HepG2 (cell line): ENCODE results near the gene EIF3A. TPM values are rescaled to one million over a fixed set of nuclear protein-coding genes. Genes with fewer than 3 reads are reported as not detected.

ENCODE experiments used
- ATAC-seq: fragments of 200-7000 bp; cut with Tn5 transposase; 3 replicates; pipeline ENCODE4 v1.9.1; 2020; ENCODE audit warnings: mild to moderate bottlenecking, moderate library complexity
- BruUV-seq: library from RNA; stranded (reverse); fragments of 400-500 nt; replicated peaks from 2 replicates; lab custom pipeline; 2021; lab: Mats Ljungman, UMichigan
- CTCF ChIA-PET: fragments of 300-600 bp; formaldehyde crosslinking; extraction: SDS; loops from one replicate; lab custom pipeline; 2021; ENCODE audit warnings: low total read pairs, inconsistent platforms, low intra/inter-chr PET ratio; lab: Yijun Ruan, JAX
- POLR2A ChIA-PET: fragments of 350-600 bp; sonication (Branson Sonifier 250); formaldehyde crosslinking; loops from one replicate; lab custom pipeline; 2020; ENCODE audit warnings: antibody characterized with exemption, inconsistent platforms; lab: Yijun Ruan, JAX
- DNase-seq: peaks from one replicate; pipeline ENCODE4 v3.0.0-alpha.2; 2015; ENCODE audit warnings: low spot score
- FAIRE-seq: peaks from 3 replicates; lab custom pipeline; 2011; peaks lifted over from hg19 to GRCh38; lab: Jason Lieb, UNC
- H2AFZ ChIP-seq: one replicate; pipeline ENCODE4 v1.6.1; 2011; ENCODE audit warnings: low read length, inconsistent platforms
- H3K27ac ChIP-seq: fragments of 300-600 bp; 3 replicates; pipeline ENCODE4 v1.8.0; 2011; ENCODE audit warnings: mixed run types, mild to moderate bottlenecking, mixed read lengths, low read length, inconsistent platforms; ENCODE audit not compliant: insufficient read depth; ENCODE audit errors: extremely low read length
- H3K27me3 ChIP-seq, 2 experiments: fragments of 200-600 bp in 1 of 2; 2 replicates in 1 of 2; 3 replicates in 1 of 2; pipeline versions ENCODE4 v1.6.0 to v1.8.0; 2011; ENCODE audit warnings: low read length in 2 of 2, mild to moderate bottlenecking in 2 of 2, moderate library complexity in 2 of 2, inconsistent platforms in 1 of 2; ENCODE audit not compliant: insufficient read depth in 2 of 2, control insufficient read depth in 1 of 2
- H3K36me3 ChIP-seq, 2 experiments: fragments of 200-600 bp in 1 of 2; replicated peaks in 1 of 2; 2 replicates in 1 of 2; 3 replicates in 1 of 2; pipeline versions ENCODE4 v1.5.1 to v1.8.0; 2011; ENCODE audit warnings: low read length in 2 of 2, inconsistent platforms in 1 of 2; ENCODE audit not compliant: insufficient read depth in 2 of 2, control insufficient read depth in 1 of 2
- H3K4me1 ChIP-seq: 2 replicates; pipeline ENCODE4 v1.5.1; 2012; ENCODE audit warnings: low read length, inconsistent platforms; ENCODE audit not compliant: insufficient read depth
- H3K4me2 ChIP-seq: 2 replicates; pipeline ENCODE4 v1.6.0; 2011; ENCODE audit warnings: low read depth, low read length, inconsistent platforms
- H3K4me3 ChIP-seq, 3 experiments: fragments of 200-600 bp in 1 of 3; sonication (generic), shearing (Covaris generic) in 1 of 3; replicated peaks in 1 of 3; 2 replicates each; pipeline ENCODE4 v1.5.1; 2011 to 2016; ENCODE audit warnings: low read length in 3 of 3, inconsistent platforms in 2 of 3, low read depth in 2 of 3, mild to moderate bottlenecking in 2 of 3, control low read depth in 1 of 3, mixed read lengths in 1 of 3; ENCODE audit not compliant: insufficient read depth in 1 of 3
- H3K79me2 ChIP-seq: one replicate; pipeline ENCODE4 v1.6.1; 2011; ENCODE audit warnings: low read length, inconsistent platforms; ENCODE audit not compliant: insufficient read depth
- H3K9ac ChIP-seq: 2 replicates; pipeline ENCODE4 v1.6.0; 2011; ENCODE audit warnings: mild to moderate bottlenecking, low read depth, low read length, inconsistent platforms; ENCODE audit not compliant: insufficient read depth
- H3K9me3 ChIP-seq: 2 replicates; pipeline ENCODE4 v1.5.1; 2012; ENCODE audit warnings: mild to moderate bottlenecking, low read length
- H4K20me1 ChIP-seq: 2 replicates; pipeline ENCODE4 v1.6.0; 2011; ENCODE audit warnings: inconsistent platforms, mild to moderate bottlenecking, low read length, moderate library complexity; ENCODE audit not compliant: insufficient read depth
- ARID4A ChIP-seq: sonication (generic); formaldehyde crosslinking; IDR thresholded peaks from 2 replicates; pipeline ENCODE4 v1.5.0; 2020; ENCODE audit warnings: mild to moderate bottlenecking, missing genetic modification reagents, borderline replicate concordance
- BATF2 ChIP-seq: sonication (generic); formaldehyde crosslinking; IDR thresholded peaks from 2 replicates; pipeline ENCODE4 v1.8.0; 2022; ENCODE audit warnings: mild to moderate bottlenecking, missing genetic modification reagents, moderate library complexity
- BCL3 ChIP-seq: sonication (generic); formaldehyde crosslinking; IDR thresholded peaks from 2 replicates; pipeline ENCODE4 v1.5.1; 2020; ENCODE audit warnings: mild to moderate bottlenecking, missing genetic modification reagents, moderate library complexity
- ESRRA ChIP-seq: sonication (generic); formaldehyde crosslinking; IDR thresholded peaks from 2 replicates; pipeline ENCODE4 v1.5.1; 2020; ENCODE audit warnings: mild to moderate bottlenecking, low read depth, missing genetic modification reagents
- KLF13 ChIP-seq: sonication (generic); formaldehyde crosslinking; IDR thresholded peaks from 2 replicates; pipeline ENCODE4 v1.4.0; 2020; ENCODE audit warnings: mild to moderate bottlenecking, missing genetic modification reagents
- SMYD3 ChIP-seq: sonication (generic); formaldehyde crosslinking; IDR thresholded peaks from 2 replicates; pipeline ENCODE4 v1.8.1; 2023; ENCODE audit warnings: mild to moderate bottlenecking, missing genetic modification reagents
- TFDP1 ChIP-seq: IDR thresholded peaks from 2 replicates; pipeline ENCODE4 v1.6.1; 2016; ENCODE audit warnings: missing compliant biosample characterization, missing genetic modification reagents, borderline replicate concordance
- ZNF10 ChIP-seq: sonication (generic); formaldehyde crosslinking; IDR thresholded peaks from 2 replicates; pipeline ENCODE4 v1.4.0; 2020; ENCODE audit warnings: mild to moderate bottlenecking, low read depth, missing genetic modification reagents, borderline replicate concordance
- ZNF160 ChIP-seq: sonication (generic); formaldehyde crosslinking; IDR thresholded peaks from 2 replicates; pipeline ENCODE4 v1.8.0; 2022; ENCODE audit warnings: mild to moderate bottlenecking, inconsistent platforms, missing genetic modification reagents
- ZNF260 ChIP-seq: sonication (generic); formaldehyde crosslinking; IDR thresholded peaks from 2 replicates; pipeline ENCODE4 v1.4.0; 2020; ENCODE audit warnings: missing genetic modification reagents, low read depth, mild to moderate bottlenecking, borderline replicate concordance
- ZNF615 ChIP-seq: sonication (generic); formaldehyde crosslinking; IDR thresholded peaks from 2 replicates; pipeline ENCODE4 v1.5.0; 2020; ENCODE audit warnings: mild to moderate bottlenecking, missing genetic modification reagents, borderline replicate concordance
- ZNF749 ChIP-seq: sonication (generic); formaldehyde crosslinking; IDR thresholded peaks from 2 replicates; pipeline ENCODE4 v1.8.0; 2022; ENCODE audit warnings: mild to moderate bottlenecking, missing genetic modification reagents, moderate library complexity, borderline replicate concordance
- ZNF878 ChIP-seq: sonication (generic); formaldehyde crosslinking; IDR thresholded peaks from 2 replicates; pipeline ENCODE4 v1.8.1; 2023; ENCODE audit warnings: mild to moderate bottlenecking, missing genetic modification reagents, moderate library complexity
- ZNF879 ChIP-seq: sonication (generic); formaldehyde crosslinking; IDR thresholded peaks from 2 replicates; pipeline ENCODE4 v1.8.1; 2023; ENCODE audit warnings: missing genetic modification reagents
- WGBS: methylation state at CpG from one replicate; pipeline ENCODE4 v1.1.6; 2017; ENCODE audit warnings: low lambda C conversion rate; 5-methylcytosine and 5-hydroxymethylcytosine counted together
- in situ Hi-C: cut with HindIII; loops from 2 replicates; pipeline ENCODE4 v1.10.0; 2017; ENCODE audit warnings: low pct_unique_long_range_greater_than_20kb; ENCODE audit not compliant: extremely low pct_ligation_motif_present
- intact Hi-C: fragments of 100-400 bp; cut with micrococcal nuclease; formaldehyde crosslinking; loops from one replicate; pipeline ENCODE4 v1.10.0; 2022; ENCODE audit not compliant: unreplicated experiment
- polyA plus RNA-seq, 8 experiments: library from polyadenylated mRNA; depleted of rRNA in 3 of 8; stranded (reverse) in 7 of 8; unstranded in 1 of 8; fragments of >200 nt; fragmentation: Illumina TruSeq in 4 of 8; extraction: Trizol in 4 of 8; gene quantifications; 2 replicates each; pipeline versions ENCODE4 v1.2.1 to v1.2.3, GENCODE V29; 2011 to 2016; ENCODE audit warnings: low read depth in 4 of 8, missing spikeins in 1 of 8, mixed read lengths in 1 of 8; ENCODE audit not compliant: insufficient read depth in 1 of 8
- total RNA-seq, 5 experiments: library from RNA; depleted of rRNA; stranded (reverse); fragments of >200 nt; fragmentation: Illumina TruSeq; extraction: Trizol; gene quantifications; 2 replicates each; pipeline ENCODE4 v1.2.3, GENCODE V29; 2016; ENCODE audit warnings: low read depth in 1 of 5

The EIF3A gene
- total and polyA plus RNA-seq, 2 of the 13 experiments (the other 11 are each of a cell fraction or from before 2014, with no cell fraction given) = 25.6 to 117 TPM

GRCh38 chr10:119120413-119120867, 39.8 kb upstream of the EIF3A start:
- in situ Hi-C loops = no loop called here
- peaks cover 58% of the 10 kb centered on the region for H3K4me1 ChIP-seq
- ATAC-seq = peak; percentile 93
- H3K9me3 ChIP-seq = no peaks in the 10 kb centered on the region
- CTCF ChIA-PET = no interaction called here
- peak overlapping the region; percentile 95 for H3K27ac ChIP-seq
- H4K20me1 ChIP-seq = no peaks in the 10 kb centered on the region
- POLR2A ChIA-PET = interaction anchor here (0.8 to 6.4 kb wide), 14 partner anchors 9 to 133 kb away, joined by 3 to 40 read pairs (median 4); partner anchors contain the start of genes DENND10, EIF3A and SFXN4
- no peak overlapping the region; a peak in 1 of 6 replicates for H3K4me3 ChIP-seq
- intact Hi-C loops = loop anchor here (2.0 to 5.0 kb wide), 3 partner anchors 40 to 88 kb away; partner anchors contain the start of genes EIF3A and PRDX3
- peak; percentile 98 for FAIRE-seq
- H3K9ac ChIP-seq = peak overlapping the region; percentile 65
- BruUV-seq = no TSS peak
- no peaks in the 10 kb centered on the region for H3K79me2 ChIP-seq
- peak; percentile 96 for DNase-seq
- WGBS = 3% methylated on average over 4 of the region's 4 CpGs
- no peak overlapping the region for H2AFZ ChIP-seq
- peaks cover 7 to 30% of the 10 kb centered on the region in 2 experiments for H3K36me3 ChIP-seq
- H3K27me3 ChIP-seq = no peaks in the 10 kb centered on the region
- peak overlapping the region; percentile 46 for H3K4me2 ChIP-seq
- TF ChIP-seq ZNF615 (CRISPR knock-in tag) (no peak), ZNF879 (no peak), BATF2 (CRISPR knock-in tag) (no peak; the same call in 1 of the 2 replicates), KLF13 (CRISPR knock-in tag) (no peak), ZNF260 (no peak), BCL3 (CRISPR knock-in tag) (no peak), ARID4A (CRISPR knock-in tag) (peak; percentile 67; the same call in 1 of the 2 replicates), ZNF749 (CRISPR knock-in tag) (no peak), TFDP1 (CRISPR knock-in tag) (no peak), ESRRA (CRISPR knock-in tag) (peak; percentile 48; the same call in 1 of the 2 replicates), ZNF10 (CRISPR knock-in tag) (no peak), ZNF160 (CRISPR knock-in tag) (0 out of 2 replicates have a peak, but pooled peaks have one; percentile 30), SMYD3 (CRISPR knock-in tag) (peak; percentile 76; the same call in 1 of the 2 replicates), ZNF878 (CRISPR knock-in tag) (peak; percentile 91)
